GM21529 (cell line): ENCODE data around the gene PPDPF.
A peak's percentile ranks its signal among the peaks of the same experiment; 100 is the strongest.

ENCODE experiments used
- ATAC-seq: cut with Tn5 transposase; IDR thresholded peaks from one replicate; pipeline ENCODE4 v1.9.1; 2021; ENCODE audit not compliant: unreplicated experiment

The PPDPF gene

GRCh38 chr20:63536241-63536977 is 15.8 kb downstream of the PPDPF start:
- ATAC-seq: no peak

- peak; percentile 26 for ATAC-seq
These were observed 16.5 kb downstream of the PPDPF start, which contains the start of gene PTK6 for GRCh38 chr20:63536997-63537524. Gene PTK6, minus strand, starts transcription at chr20:63537376. Its CDS starts 62 bp downstream, at chr20:63537314.

GRCh38 chr20:63537525-63538203 is 17.1 kb downstream of the PPDPF start:
- ATAC-seq: peak; percentile 81

- no peak for ATAC-seq
These were observed 17.9 kb downstream of the PPDPF start for GRCh38 chr20:63538204-63539091.

- ATAC-seq: no peak
These were observed 18.5 kb downstream of the PPDPF start for GRCh38 chr20:63539092-63539430.

DNA sequence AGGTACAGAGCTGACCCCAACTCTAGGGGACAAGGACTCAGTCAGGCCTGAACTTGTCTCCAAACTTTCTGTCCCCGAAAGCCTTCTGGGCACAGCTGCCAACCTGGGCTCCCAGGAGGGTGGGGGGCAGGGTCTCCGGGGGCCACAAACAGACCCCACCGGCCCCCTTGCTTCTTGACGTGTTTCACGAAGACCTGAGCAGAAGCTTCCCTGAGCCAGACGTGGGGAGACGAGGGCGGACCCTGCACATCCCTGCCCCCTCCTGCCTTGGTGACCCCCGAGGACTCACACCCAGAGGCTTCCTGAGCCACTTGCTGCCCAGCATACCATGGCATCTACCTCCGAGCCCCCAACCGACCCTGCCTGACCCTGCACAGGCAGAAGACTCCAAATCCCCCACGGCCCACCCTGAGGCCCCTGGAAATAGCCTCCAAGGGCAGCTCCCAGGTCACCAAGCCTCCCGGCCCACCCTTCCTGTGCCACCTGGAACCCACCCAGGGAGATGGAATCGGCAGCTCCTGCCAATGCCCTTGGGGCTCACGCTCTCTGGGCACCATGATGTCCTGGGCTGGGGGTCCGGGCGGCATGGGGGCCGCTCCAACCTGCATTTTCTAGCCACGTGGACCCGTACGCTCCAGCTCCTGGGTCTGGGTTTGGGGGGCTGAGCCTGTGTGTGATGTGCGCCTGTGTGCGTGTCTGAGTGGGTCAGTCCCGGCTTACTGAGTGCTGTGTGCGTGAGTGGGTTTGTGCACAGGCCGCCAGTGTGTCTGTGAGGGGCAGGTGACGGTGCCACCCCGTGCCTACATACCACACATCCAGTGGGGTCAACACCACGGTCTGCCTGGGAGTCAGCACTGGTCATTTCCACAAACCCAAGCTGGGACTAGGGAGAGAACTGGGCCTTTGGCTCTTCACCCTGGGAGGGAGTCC is 19.1 kb downstream of the PPDPF start:
- ATAC-seq: no peak

DNA sequence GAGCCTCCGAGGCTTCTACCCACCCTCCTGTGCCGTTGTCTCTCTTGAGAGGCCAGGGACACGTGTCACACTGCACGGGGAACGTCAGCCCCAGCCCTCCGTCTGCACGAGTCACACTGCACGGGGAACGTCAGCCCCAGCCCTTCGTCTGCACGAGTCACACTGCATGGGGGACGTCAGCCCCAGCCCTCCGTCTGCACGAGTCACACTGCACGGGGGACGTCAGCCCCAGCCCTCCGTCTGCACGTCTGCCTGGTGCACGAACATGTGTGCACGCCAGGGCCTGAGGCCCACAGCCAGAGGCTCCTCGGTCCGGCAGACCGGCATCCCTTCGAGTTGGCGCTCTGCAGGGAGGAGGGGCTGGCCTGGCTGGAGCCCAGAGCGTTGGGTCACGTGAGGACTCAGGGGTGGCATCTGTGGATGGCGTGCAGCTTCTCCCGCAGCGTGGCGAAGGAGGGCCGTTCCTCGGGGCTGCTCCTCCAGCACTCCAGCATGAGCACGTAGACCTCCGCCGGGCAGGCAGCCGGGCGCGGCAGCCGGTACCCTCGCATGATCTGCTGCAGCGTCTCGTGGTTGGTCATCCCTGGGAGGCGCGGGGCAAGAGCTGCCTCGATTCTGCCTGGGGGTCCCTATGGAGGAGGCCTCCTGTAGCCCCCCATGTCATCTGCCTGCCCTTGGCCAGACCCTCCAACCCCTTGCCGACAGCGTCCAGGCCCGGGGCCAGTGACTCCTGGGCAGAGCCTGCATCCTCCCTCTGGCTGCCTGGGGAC is 20.0 kb downstream of the PPDPF start:
- no peak for ATAC-seq

- no peak for ATAC-seq
These were observed 20.8 kb downstream of the PPDPF start for GRCh38 chr20:63541371-63541770.

- no peak for ATAC-seq
These were observed 21.5 kb downstream of the PPDPF start for GRCh38 chr20:63542031-63542559.

- ATAC-seq: no peak
These were observed 22.1 kb downstream of the PPDPF start for GRCh38 chr20:63542696-63543095.

DNA sequence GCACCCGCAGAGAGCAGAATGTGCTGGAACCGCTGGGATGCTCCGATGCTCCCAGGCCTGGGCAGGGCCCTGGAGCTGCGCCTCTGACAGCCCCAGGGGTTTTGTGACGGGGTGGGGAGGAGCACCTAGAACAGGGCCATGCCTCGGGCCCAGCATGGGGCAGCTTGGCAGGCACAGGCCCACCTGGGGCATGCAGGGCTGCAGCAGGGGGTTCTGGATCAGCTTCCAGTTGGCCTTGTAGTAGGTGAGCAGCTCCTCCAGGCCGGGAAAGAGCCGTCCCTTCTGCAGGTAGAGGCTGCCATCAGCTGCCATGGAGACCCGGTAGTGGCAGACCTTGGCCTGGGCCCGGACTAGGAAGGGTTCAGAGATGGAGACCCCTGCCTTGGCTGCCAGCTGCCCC is 22.6 kb downstream of the PPDPF start:
- no peak for ATAC-seq

- ATAC-seq: no peak
These were observed 23.2 kb downstream of the PPDPF start for GRCh38 chr20:63543733-63544132.

GRCh38 chr20:63544241-63544957 is 23.8 kb downstream of the PPDPF start:
- no peak for ATAC-seq

DNA sequence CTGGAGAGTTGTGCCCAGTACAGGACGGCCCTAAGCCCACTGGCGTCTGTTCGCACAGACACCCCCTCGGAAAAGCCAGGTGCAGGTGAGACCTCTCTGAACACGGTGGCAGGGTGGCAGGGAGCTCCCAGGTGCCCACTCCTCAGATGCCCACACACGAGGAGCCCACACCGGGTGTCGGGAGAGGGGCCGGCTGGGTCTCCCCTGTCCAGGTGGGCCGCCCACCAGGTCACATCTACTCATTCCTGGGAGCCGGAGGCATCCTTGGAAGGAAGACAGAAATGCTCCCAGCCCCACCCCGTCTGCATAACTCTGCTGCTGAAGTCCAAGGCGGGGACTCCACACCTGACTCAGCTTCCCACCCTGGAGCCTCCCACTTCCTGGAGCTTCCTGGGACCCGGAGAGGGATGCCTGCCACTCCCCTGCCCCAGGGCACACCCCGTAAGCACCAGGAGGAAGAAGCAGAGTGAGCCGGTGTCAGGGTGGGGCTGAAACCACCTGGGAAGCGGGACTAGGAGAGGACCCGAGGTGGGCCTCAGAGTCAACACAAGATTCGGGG is 24.5 kb downstream of the PPDPF start:
- no peak for ATAC-seq

DNA sequence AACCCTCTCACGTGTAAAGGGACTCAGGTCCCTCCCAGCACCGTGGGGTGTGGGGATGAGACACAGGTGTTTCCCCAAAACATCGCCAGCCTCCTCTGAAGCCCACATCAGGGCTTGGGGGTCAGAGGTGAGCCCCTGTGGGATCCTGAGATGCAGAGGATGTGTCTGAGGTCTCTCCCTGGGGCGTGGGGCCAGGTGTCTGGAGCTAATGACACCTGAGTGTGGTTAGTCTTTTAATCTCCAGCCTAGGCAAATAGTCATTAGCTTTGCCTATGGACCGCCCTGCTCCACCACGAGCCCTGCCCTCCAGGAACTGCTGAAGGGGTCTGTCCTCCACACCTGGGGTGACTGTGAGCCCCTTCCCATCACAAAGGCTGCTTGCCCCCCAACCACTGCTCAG is 25.2 kb downstream of the PPDPF start:
- ATAC-seq: no peak

GRCh38 chr20:63546256-63546955 is 25.8 kb downstream of the PPDPF start:
- no peak for ATAC-seq

- ATAC-seq: no peak
These were observed 26.6 kb downstream of the PPDPF start for GRCh38 chr20:63546956-63547724.
